WTC11 (cell line): Measurements from ENCODE around the gene SMO. TPM values are rescaled to one million over a fixed set of nuclear protein-coding genes. Genes with fewer than 3 reads are reported as not detected.
"Not testable (repeated sequence)": the region's sequence is repeated elsewhere in the genome, so short reads cannot be mapped to it uniquely, and the experiment has no call there.

Experiments used
- ATAC-seq: fragments of 200-7000 bp; cut with Tn5 transposase; 2 replicates; pipeline ENCODE4 v1.10.0; 2021; ENCODE audit warnings: mild to moderate bottlenecking, moderate library complexity
- CTCF ChIA-PET: fragments of 300-600 bp; sonication (Branson Sonifier 250); formaldehyde crosslinking; loops from one replicate; lab custom pipeline; 2021; ENCODE audit warnings: antibody characterized with exemption; lab: Charles Lee
- POLR2A ChIA-PET: fragments of 350-600 bp; sonication (Branson Sonifier 250); formaldehyde crosslinking; loops from one replicate; lab custom pipeline; 2021; ENCODE audit warnings: antibody characterized with exemption; lab: Charles Lee
- DNase-seq: peaks from one replicate; pipeline ENCODE4 v3.0.0; 2021; ENCODE audit warnings: low spot score
- H3K27ac Mint-ChIP-seq: 2 replicates; pipeline ENCODE4 v1.8.0; 2021; ENCODE audit warnings: mixed read lengths
- H3K27me3 Mint-ChIP-seq: 2 replicates; pipeline ENCODE4 v1.8.0; 2021; ENCODE audit warnings: low read depth, mild to moderate bottlenecking, moderate library complexity, mixed read lengths
- H3K36me3 Mint-ChIP-seq: 2 replicates; pipeline ENCODE4 v1.8.0; 2021; ENCODE audit warnings: mixed read lengths
- H3K4me1 Mint-ChIP-seq: 2 replicates; pipeline ENCODE4 v1.8.0; 2022; ENCODE audit warnings: mixed read lengths
- H3K4me3 Mint-ChIP-seq: 2 replicates; pipeline ENCODE4 v1.8.0; 2021; ENCODE audit warnings: mild to moderate bottlenecking, moderate library complexity, mixed read lengths
- H3K9me3 Mint-ChIP-seq: 2 replicates; pipeline ENCODE4 v1.8.0; 2021; ENCODE audit warnings: mixed read lengths
- EMX1 ChIP-seq: fragments of 250-450 bp; sonication (Bioruptor Pico); IDR thresholded peaks from 2 replicates; pipeline ENCODE4 v1.8.0; 2021; ENCODE audit warnings: mild to moderate bottlenecking
- GABPB1 ChIP-seq: sonication (generic); formaldehyde crosslinking; IDR thresholded peaks from 2 replicates; pipeline ENCODE4 v1.8.1; 2023; ENCODE audit warnings: mild to moderate bottlenecking, missing genetic modification reagents
- GRHL2 ChIP-seq: fragments of 250-450 bp; sonication (Bioruptor Pico); IDR thresholded peaks from 2 replicates; pipeline ENCODE4 v1.8.0; 2022; ENCODE audit warnings: mild to moderate bottlenecking, moderate library complexity; ENCODE audit not compliant: insufficient replicate concordance, severe bottlenecking
- MXD4 ChIP-seq: fragments of 250-450 bp; sonication (Bioruptor Pico); IDR thresholded peaks from 2 replicates; pipeline ENCODE4 v1.8.0; 2021; ENCODE audit warnings: mild to moderate bottlenecking, moderate library complexity, borderline replicate concordance
- OVOL2 ChIP-seq: fragments of 250-450 bp; sonication (Bioruptor Pico); IDR thresholded peaks from 2 replicates; pipeline ENCODE4 v1.9.0; 2021; ENCODE audit warnings: mild to moderate bottlenecking, borderline replicate concordance
- SMAD3 ChIP-seq: sonication (generic); formaldehyde crosslinking; IDR thresholded peaks from 2 replicates; pipeline ENCODE4 v1.8.0; 2022; ENCODE audit warnings: missing genetic modification reagents, mild to moderate bottlenecking, borderline replicate concordance
- ZBTB21 ChIP-seq: sonication (generic); formaldehyde crosslinking; IDR thresholded peaks from 2 replicates; pipeline ENCODE4 v1.8.1; 2023; ENCODE audit warnings: mild to moderate bottlenecking, missing genetic modification reagents, borderline replicate concordance
- ZNF138 ChIP-seq: sonication (generic); formaldehyde crosslinking; conservative IDR thresholded peaks from 2 replicates; pipeline ENCODE4 v1.8.1; 2022; ENCODE audit warnings: mild to moderate bottlenecking, moderate library complexity, missing genetic modification reagents
- ZNF232 ChIP-seq: sonication (generic); formaldehyde crosslinking; IDR thresholded peaks from 2 replicates; pipeline ENCODE4 v1.8.0; 2022; ENCODE audit warnings: mild to moderate bottlenecking, missing genetic modification reagents
- ZSCAN18 ChIP-seq: fragments of 250-450 bp; sonication (Bioruptor Pico); IDR thresholded peaks from 2 replicates; pipeline ENCODE4 v2.1.2; 2022; ENCODE audit warnings: mild to moderate bottlenecking, moderate library complexity
- total RNA-seq: library from RNA; stranded (reverse); gene quantifications from 3 replicates; pipeline ENCODE4 v1.2.3, GENCODE V29; 2021
- TF ChIP-seq, protein P1 (sequence below): sonication (generic); formaldehyde crosslinking; conservative IDR thresholded peaks from 2 replicates; pipeline ENCODE4 v1.8.1; 2023; ENCODE audit warnings: mild to moderate bottlenecking, low read depth, missing genetic modification reagents, moderate library complexity
- TF ChIP-seq, protein P2 (sequence below): sonication (generic); formaldehyde crosslinking; IDR thresholded peaks from 2 replicates; pipeline ENCODE4 v1.8.1; 2022; ENCODE audit warnings: low read depth, missing genetic modification reagents, borderline replicate concordance
- TF ChIP-seq, protein P3 (sequence below): sonication (generic); formaldehyde crosslinking; IDR thresholded peaks from 2 replicates; pipeline ENCODE4 v1.8.1; 2023; ENCODE audit warnings: mild to moderate bottlenecking, missing genetic modification reagents, moderate library complexity
- TF ChIP-seq, protein P4 (sequence below): fragments of 250-450 bp; sonication (Bioruptor Pico); IDR thresholded peaks from 2 replicates; pipeline ENCODE4 v1.9.0; 2021; ENCODE audit warnings: mild to moderate bottlenecking

Gene SMO
- total RNA-seq, 1 experiment from 2014 or later = 56.9 TPM

- no peaks in the 10 kb centered on the region for H3K36me3 Mint-ChIP-seq
- no peaks in the 10 kb centered on the region for H3K27me3 Mint-ChIP-seq
- TF ChIP-seq ZNF232 = no peak
- TF ChIP-seq EMX1 (CRISPR knock-in tag) = no peak
- no peak for TF ChIP-seq ZSCAN18 (CRISPR knock-in tag)
- TF ChIP-seq, protein P1, sequence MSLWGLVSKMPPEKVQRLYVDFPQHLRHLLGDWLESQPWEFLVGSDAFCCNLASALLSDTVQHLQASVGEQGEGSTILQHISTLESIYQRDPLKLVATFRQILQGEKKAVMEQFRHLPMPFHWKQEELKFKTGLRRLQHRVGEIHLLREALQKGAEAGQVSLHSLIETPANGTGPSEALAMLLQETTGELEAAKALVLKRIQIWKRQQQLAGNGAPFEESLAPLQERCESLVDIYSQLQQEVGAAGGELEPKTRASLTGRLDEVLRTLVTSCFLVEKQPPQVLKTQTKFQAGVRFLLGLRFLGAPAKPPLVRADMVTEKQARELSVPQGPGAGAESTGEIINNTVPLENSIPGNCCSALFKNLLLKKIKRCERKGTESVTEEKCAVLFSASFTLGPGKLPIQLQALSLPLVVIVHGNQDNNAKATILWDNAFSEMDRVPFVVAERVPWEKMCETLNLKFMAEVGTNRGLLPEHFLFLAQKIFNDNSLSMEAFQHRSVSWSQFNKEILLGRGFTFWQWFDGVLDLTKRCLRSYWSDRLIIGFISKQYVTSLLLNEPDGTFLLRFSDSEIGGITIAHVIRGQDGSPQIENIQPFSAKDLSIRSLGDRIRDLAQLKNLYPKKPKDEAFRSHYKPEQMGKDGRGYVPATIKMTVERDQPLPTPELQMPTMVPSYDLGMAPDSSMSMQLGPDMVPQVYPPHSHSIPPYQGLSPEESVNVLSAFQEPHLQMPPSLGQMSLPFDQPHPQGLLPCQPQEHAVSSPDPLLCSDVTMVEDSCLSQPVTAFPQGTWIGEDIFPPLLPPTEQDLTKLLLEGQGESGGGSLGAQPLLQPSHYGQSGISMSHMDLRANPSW (CRISPR knock-in tag) = no peak
- TF ChIP-seq ZBTB21 (CRISPR knock-in tag) = no peak
- no peak for TF ChIP-seq MXD4 (CRISPR knock-in tag)
- TF ChIP-seq OVOL2 (CRISPR knock-in tag) = no peak
- TF ChIP-seq GABPB1 (CRISPR knock-in tag) = no peak
- no peak for TF ChIP-seq GRHL2 (CRISPR knock-in tag)
- no peak for TF ChIP-seq SMAD3 (CRISPR knock-in tag)
- H3K4me1 Mint-ChIP-seq = peaks cover 22% of the 10 kb centered on the region
- no peak overlapping the region for H3K4me3 Mint-ChIP-seq
- ATAC-seq (no peak), DNase-seq (no peak)
- CTCF ChIA-PET = interaction anchor here (1.2 kb wide), 1 partner anchor 47 kb away, joined by 3 read pairs; no protein-coding TSS in a partner anchor
- H3K27ac Mint-ChIP-seq = no peak overlapping the region
- POLR2A ChIA-PET = no interaction called here
- 0 out of 2 replicates have a peak, but pooled peaks cover 3% of the 10 kb centered on the region for H3K9me3 Mint-ChIP-seq
These were observed 63.7 kb downstream of the SMO start for GRCh38 chr7:129252128-129252527.

DNA sequence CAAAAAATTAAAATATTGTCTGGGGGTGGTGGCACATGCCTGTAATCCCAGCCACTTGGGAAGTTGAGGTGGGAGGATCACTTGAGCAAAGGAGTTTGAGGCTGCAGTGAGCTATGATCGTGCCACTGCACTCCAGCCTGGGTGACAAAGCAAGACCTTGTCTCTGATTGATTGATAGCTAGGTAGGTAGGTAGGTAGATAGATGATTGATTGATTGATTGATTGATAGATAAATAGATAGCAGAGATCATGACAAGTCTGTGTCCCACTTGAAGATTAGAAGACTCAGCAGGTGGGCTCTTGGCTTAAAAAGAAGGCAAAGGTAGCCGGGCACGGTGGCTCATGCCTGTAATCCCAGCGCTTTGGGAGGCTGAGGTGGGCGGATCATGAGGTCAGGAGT, 64.2 kb downstream of the SMO start:
- ATAC-seq, CTCF ChIA-PET, H3K27ac Mint-ChIP-seq, H3K4me3 Mint-ChIP-seq, H3K36me3 Mint-ChIP-seq, H3K9me3 Mint-ChIP-seq, POLR2A ChIA-PET, DNase-seq, H3K27me3 Mint-ChIP-seq: not testable (repeated sequence)
- H3K4me1 Mint-ChIP-seq = peaks cover 24% of the 10 kb centered on the region

GRCh38 chr7:129255800-129256199, 67.4 kb downstream of the SMO start:
- POLR2A ChIA-PET = interaction anchor here (1.2 kb wide), 1 partner anchor 28 kb away, joined by 3 read pairs; no protein-coding TSS in a partner anchor
- Mint-ChIP-seq H3K27ac (no peak overlapping the region), H3K36me3 (no peaks in the 10 kb centered on the region), H3K9me3 (no peaks in the 10 kb centered on the region), H3K27me3 (no peaks in the 10 kb centered on the region), H3K4me3 (no peak overlapping the region), H3K4me1 (peaks cover 46% of the 10 kb centered on the region)
- TF ChIP-seq ZNF138 = no peak
- TF ChIP-seq, protein P2, sequence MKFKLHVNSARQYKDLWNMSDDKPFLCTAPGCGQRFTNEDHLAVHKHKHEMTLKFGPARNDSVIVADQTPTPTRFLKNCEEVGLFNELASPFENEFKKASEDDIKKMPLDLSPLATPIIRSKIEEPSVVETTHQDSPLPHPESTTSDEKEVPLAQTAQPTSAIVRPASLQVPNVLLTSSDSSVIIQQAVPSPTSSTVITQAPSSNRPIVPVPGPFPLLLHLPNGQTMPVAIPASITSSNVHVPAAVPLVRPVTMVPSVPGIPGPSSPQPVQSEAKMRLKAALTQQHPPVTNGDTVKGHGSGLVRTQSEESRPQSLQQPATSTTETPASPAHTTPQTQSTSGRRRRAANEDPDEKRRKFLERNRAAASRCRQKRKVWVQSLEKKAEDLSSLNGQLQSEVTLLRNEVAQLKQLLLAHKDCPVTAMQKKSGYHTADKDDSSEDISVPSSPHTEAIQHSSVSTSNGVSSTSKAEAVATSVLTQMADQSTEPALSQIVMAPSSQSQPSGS (CRISPR knock-in tag) = no peak
- TF ChIP-seq, protein P3, sequence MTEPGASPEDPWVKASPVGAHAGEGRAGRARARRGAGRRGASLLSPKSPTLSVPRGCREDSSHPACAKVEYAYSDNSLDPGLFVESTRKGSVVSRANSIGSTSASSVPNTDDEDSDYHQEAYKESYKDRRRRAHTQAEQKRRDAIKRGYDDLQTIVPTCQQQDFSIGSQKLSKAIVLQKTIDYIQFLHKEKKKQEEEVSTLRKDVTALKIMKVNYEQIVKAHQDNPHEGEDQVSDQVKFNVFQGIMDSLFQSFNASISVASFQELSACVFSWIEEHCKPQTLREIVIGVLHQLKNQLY (CRISPR knock-in tag) = no peak
- TF ChIP-seq, protein P4, sequence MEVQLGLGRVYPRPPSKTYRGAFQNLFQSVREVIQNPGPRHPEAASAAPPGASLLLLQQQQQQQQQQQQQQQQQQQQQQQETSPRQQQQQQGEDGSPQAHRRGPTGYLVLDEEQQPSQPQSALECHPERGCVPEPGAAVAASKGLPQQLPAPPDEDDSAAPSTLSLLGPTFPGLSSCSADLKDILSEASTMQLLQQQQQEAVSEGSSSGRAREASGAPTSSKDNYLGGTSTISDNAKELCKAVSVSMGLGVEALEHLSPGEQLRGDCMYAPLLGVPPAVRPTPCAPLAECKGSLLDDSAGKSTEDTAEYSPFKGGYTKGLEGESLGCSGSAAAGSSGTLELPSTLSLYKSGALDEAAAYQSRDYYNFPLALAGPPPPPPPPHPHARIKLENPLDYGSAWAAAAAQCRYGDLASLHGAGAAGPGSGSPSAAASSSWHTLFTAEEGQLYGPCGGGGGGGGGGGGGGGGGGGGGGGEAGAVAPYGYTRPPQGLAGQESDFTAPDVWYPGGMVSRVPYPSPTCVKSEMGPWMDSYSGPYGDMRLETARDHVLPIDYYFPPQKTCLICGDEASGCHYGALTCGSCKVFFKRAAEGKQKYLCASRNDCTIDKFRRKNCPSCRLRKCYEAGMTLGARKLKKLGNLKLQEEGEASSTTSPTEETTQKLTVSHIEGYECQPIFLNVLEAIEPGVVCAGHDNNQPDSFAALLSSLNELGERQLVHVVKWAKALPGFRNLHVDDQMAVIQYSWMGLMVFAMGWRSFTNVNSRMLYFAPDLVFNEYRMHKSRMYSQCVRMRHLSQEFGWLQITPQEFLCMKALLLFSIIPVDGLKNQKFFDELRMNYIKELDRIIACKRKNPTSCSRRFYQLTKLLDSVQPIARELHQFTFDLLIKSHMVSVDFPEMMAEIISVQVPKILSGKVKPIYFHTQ = no peak
- CTCF ChIA-PET = no interaction called here
- ATAC-seq (no peak), DNase-seq (no peak)
